HEK293 (cell line): ENCODE measurements around the gene SEMA3F.

ENCODE experiments used
- CTCF ChIA-PET: fragments of 350-600 bp; formaldehyde crosslinking; extraction: SDS; loops from one replicate; lab custom pipeline; 2021; ENCODE audit warnings: antibody characterized with exemption; lab: Yijun Ruan, JAX
- POLR2A ChIA-PET: fragments of 300-600 bp; formaldehyde crosslinking; extraction: SDS; loops from one replicate; lab custom pipeline; 2020; ENCODE audit warnings: antibody characterized with exemption, inconsistent platforms; lab: Yijun Ruan, JAX
- H3K27ac ChIP-seq: fragments of 200-500 bp; sonication (Bioruptor generic); 2 replicates; pipeline ENCODE4 v1.5.1; 2014; ENCODE audit warnings: low read depth, low read length, control low read depth, inconsistent platforms; ENCODE audit errors: extremely low read depth
- H3K36me3 ChIP-seq, 2 experiments: fragments of 200-500 bp in 1 of 2; sonication (Bioruptor generic) in 1 of 2; 1 replicate in 1 of 2; 2 replicates in 1 of 2; pipeline ENCODE4 v1.5.1; 2014 to 2017; ENCODE audit warnings: inconsistent platforms in 2 of 2, low read length in 2 of 2; ENCODE audit not compliant: control insufficient read depth in 2 of 2, insufficient read depth in 1 of 2
- H3K4me1 ChIP-seq: fragments of 200-500 bp; sonication (Bioruptor generic); 2 replicates; pipeline ENCODE4 v1.5.1; 2014; ENCODE audit warnings: mild to moderate bottlenecking, low read length, inconsistent platforms; ENCODE audit not compliant: control insufficient read depth, insufficient read depth
- H3K4me3 ChIP-seq: 2 replicates; pipeline ENCODE4 v1.5.1; 2011; ENCODE audit warnings: low read depth, mild to moderate bottlenecking, control low read depth, low read length, moderate library complexity
- H3K9me3 ChIP-seq: fragments of 200-500 bp; sonication (Bioruptor generic); 2 replicates; pipeline ENCODE4 v1.5.1; 2014; ENCODE audit warnings: low read depth, low read length, inconsistent platforms; ENCODE audit not compliant: control insufficient read depth, insufficient read depth
- ATF2 ChIP-seq: fragments of 450-650 bp; formaldehyde crosslinking; IDR thresholded peaks from 2 replicates; pipeline ENCODE4 v1.5.1; 2016; ENCODE audit warnings: missing biosample characterization, missing genetic modification characterization, low read depth
- BCL6B ChIP-seq: fragments of 450-650 bp; formaldehyde crosslinking; IDR thresholded peaks from 2 replicates; pipeline ENCODE4 v1.5.1; 2017; ENCODE audit warnings: missing biosample characterization, missing genetic modification characterization
- HOXC10 ChIP-seq: sonication (generic); formaldehyde crosslinking; IDR thresholded peaks from 2 replicates; pipeline ENCODE4 v1.8.1; 2023; ENCODE audit warnings: mild to moderate bottlenecking, missing genetic modification reagents
- PATZ1 ChIP-seq: fragments of 450-650 bp; formaldehyde crosslinking; IDR thresholded peaks from 2 replicates; pipeline ENCODE4 v1.5.1; 2016; ENCODE audit warnings: missing biosample characterization, missing genetic modification characterization
- SP2 ChIP-seq: fragments of 450-650 bp; formaldehyde crosslinking; IDR thresholded peaks from 2 replicates; pipeline ENCODE4 v1.5.1; 2016; ENCODE audit warnings: missing biosample characterization, missing genetic modification characterization
- ZBTB1 ChIP-seq: fragments of 450-650 bp; formaldehyde crosslinking; IDR thresholded peaks from 2 replicates; pipeline ENCODE4 v1.5.1; 2016; ENCODE audit warnings: missing biosample characterization, missing genetic modification characterization
- ZBTB48 ChIP-seq: fragments of 450-650 bp; formaldehyde crosslinking; IDR thresholded peaks from 2 replicates; pipeline ENCODE4 v1.5.1; 2016; ENCODE audit warnings: missing biosample characterization, missing genetic modification characterization
- ZNF16 ChIP-seq: fragments of 450-650 bp; formaldehyde crosslinking; IDR thresholded peaks from 2 replicates; pipeline ENCODE4 v1.5.1; 2016; ENCODE audit warnings: low read depth, missing biosample characterization, missing genetic modification characterization
- ZNF169 ChIP-seq: fragments of 450-650 bp; formaldehyde crosslinking; IDR thresholded peaks from 2 replicates; pipeline ENCODE4 v1.5.1; 2016; ENCODE audit warnings: missing biosample characterization, missing genetic modification characterization
- ZNF202 ChIP-seq: fragments of 450-650 bp; formaldehyde crosslinking; IDR thresholded peaks from 2 replicates; pipeline ENCODE4 v1.5.1; 2016; ENCODE audit warnings: missing biosample characterization, missing genetic modification characterization, borderline replicate concordance
- ZNF26 ChIP-seq: fragments of 450-650 bp; formaldehyde crosslinking; IDR thresholded peaks from 2 replicates; pipeline ENCODE4 v1.5.1; 2016; ENCODE audit warnings: missing biosample characterization, missing genetic modification characterization
- ZNF280D ChIP-seq: fragments of 450-650 bp; formaldehyde crosslinking; IDR thresholded peaks from 2 replicates; pipeline ENCODE4 v1.5.1; 2016; ENCODE audit warnings: missing biosample characterization, missing genetic modification characterization
- ZNF302 ChIP-seq: fragments of 450-650 bp; formaldehyde crosslinking; IDR thresholded peaks from 2 replicates; pipeline ENCODE4 v1.5.1; 2016; ENCODE audit warnings: missing biosample characterization, missing genetic modification characterization, low read depth
- ZNF426 ChIP-seq: fragments of 450-650 bp; formaldehyde crosslinking; IDR thresholded peaks from 2 replicates; pipeline ENCODE4 v1.5.1; 2017; ENCODE audit warnings: missing biosample characterization, missing genetic modification characterization, mild to moderate bottlenecking, inconsistent platforms, moderate library complexity
- ZNF48 ChIP-seq: fragments of 450-650 bp; formaldehyde crosslinking; IDR thresholded peaks from 2 replicates; pipeline ENCODE4 v1.5.1; 2016; ENCODE audit warnings: missing biosample characterization, missing genetic modification characterization
- ZNF585B ChIP-seq: fragments of 450-650 bp; formaldehyde crosslinking; IDR thresholded peaks from 2 replicates; pipeline ENCODE4 v1.5.1; 2016; ENCODE audit warnings: missing biosample characterization, missing genetic modification characterization
- ZNF654 ChIP-seq: fragments of 450-650 bp; formaldehyde crosslinking; IDR thresholded peaks from 2 replicates; pipeline ENCODE4 v1.5.1; 2016; ENCODE audit warnings: low read depth, missing biosample characterization, missing genetic modification characterization
- ZNF692 ChIP-seq: fragments of 450-650 bp; formaldehyde crosslinking; IDR thresholded peaks from 2 replicates; pipeline ENCODE4 v1.5.1; 2016; ENCODE audit warnings: missing biosample characterization, missing genetic modification characterization
- ZNF747 ChIP-seq: fragments of 450-650 bp; formaldehyde crosslinking; IDR thresholded peaks from 2 replicates; pipeline ENCODE4 v1.5.1; 2016; ENCODE audit warnings: missing biosample characterization, missing genetic modification characterization
- ZNF785 ChIP-seq: fragments of 450-650 bp; formaldehyde crosslinking; IDR thresholded peaks from 2 replicates; pipeline ENCODE4 v1.5.1; 2016; ENCODE audit warnings: missing biosample characterization, missing genetic modification characterization
- ZNF791 ChIP-seq: fragments of 450-650 bp; formaldehyde crosslinking; IDR thresholded peaks from 2 replicates; pipeline ENCODE4 v1.5.1; 2016; ENCODE audit warnings: missing biosample characterization, missing genetic modification characterization
- ZSCAN18 ChIP-seq: fragments of 450-650 bp; formaldehyde crosslinking; IDR thresholded peaks from 2 replicates; pipeline ENCODE4 v1.5.1; 2016; ENCODE audit warnings: missing biosample characterization, missing genetic modification characterization
- ZXDB ChIP-seq: fragments of 450-650 bp; formaldehyde crosslinking; IDR thresholded peaks from 2 replicates; pipeline ENCODE4 v1.5.1; 2016; ENCODE audit warnings: missing biosample characterization, missing genetic modification characterization

The SEMA3F gene

GRCh38 chr3:50187750-50188149 lies 32.6 kb downstream of the SEMA3F start:
- no peak overlapping the region for H3K4me3 ChIP-seq
- H3K27ac ChIP-seq: no peak overlapping the region
- ChIA-PET CTCF (interaction anchor here (1.4 to 2.1 kb wide), 2 partner anchors 38 to 66 kb away, joined by 4 to 29 read pairs; no protein-coding TSS in a partner anchor), POLR2A (interaction anchor here (0.5 kb wide), 1 partner anchor 1502 kb away, joined by 3 read pairs; the partner anchor contains the start of gene NCKIPSD)
- no peak for TF ChIP-seq ZNF48 (tag by site-specific recombination)
- TF ChIP-seq ZNF26: no peak
- no peak for TF ChIP-seq ZXDB (tag by site-specific recombination)
- no peak for TF ChIP-seq HOXC10 (CRISPR knock-in tag)
- no peak for TF ChIP-seq ZNF280D
- TF ChIP-seq ZBTB48: no peak
- TF ChIP-seq ZNF426 (tag by site-specific recombination): no peak
- no peak for TF ChIP-seq ZNF302
- TF ChIP-seq ZNF585B: no peak
- TF ChIP-seq ZBTB1 (tag by site-specific recombination): no peak
- no peaks in the 10 kb centered on the region for H3K9me3 ChIP-seq
- H3K4me1 ChIP-seq: no peaks in the 10 kb centered on the region
- H3K36me3 ChIP-seq: peaks cover 0 to 39% of the 10 kb centered on the region in 2 experiments; a peak in 1 of 3 replicates

- H3K27ac ChIP-seq: no peak overlapping the region
- peaks cover 0 to 30% of the 10 kb centered on the region in 2 experiments; a peak in 1 of 3 replicates for H3K36me3 ChIP-seq
- H3K9me3 ChIP-seq: no peaks in the 10 kb centered on the region
- CTCF ChIA-PET: interaction anchor here (0.6 to 7.7 kb wide), 13 partner anchors 11 to 250 kb away, joined by 3 to 237 read pairs (median 4); no protein-coding TSS in a partner anchor
- POLR2A ChIA-PET: no interaction called here
- no peaks in the 10 kb centered on the region for H3K4me1 ChIP-seq
- no peak overlapping the region for H3K4me3 ChIP-seq
- TF ChIP-seq BCL6B (tag by site-specific recombination) (no peak), ZSCAN18 (tag by site-specific recombination) (no peak), ATF2 (no peak), ZNF16 (tag by site-specific recombination) (no peak), ZNF747 (tag by site-specific recombination) (no peak), ZNF48 (tag by site-specific recombination) (no peak), ZNF692 (tag by site-specific recombination) (no peak), ZNF654 (peak; percentile 70), HOXC10 (CRISPR knock-in tag) (no peak), SP2 (tag by site-specific recombination) (no peak), ZNF202 (no peak), ZNF169 (tag by site-specific recombination) (no peak), ZNF791 (tag by site-specific recombination) (no peak), PATZ1 (tag by site-specific recombination) (no peak), ZNF785 (tag by site-specific recombination) (no peak)
Measured at GRCh38 chr3:50189274-50189673, 34.1 kb downstream of the SEMA3F start.
